K562 (cell line): ENCODE data around the gene ATXN7L2. TPM values are rescaled to one million over a fixed set of nuclear protein-coding genes. Genes with fewer than 3 reads are reported as not detected.

Experiments used
- CAMTA2 ChIP-seq: fragments of 250-450 bp; sonication (Bioruptor Pico); conservative IDR thresholded peaks from 2 replicates; pipeline ENCODE4 v1.5.1; 2022
- CLOCK ChIP-seq: fragments of 250-450 bp; sonication (Bioruptor Pico); IDR thresholded peaks from 2 replicates; pipeline ENCODE4 v1.4.0; 2020; ENCODE audit warnings: mild to moderate bottlenecking, moderate library complexity, borderline replicate concordance
- CTBP1 ChIP-seq: fragments of 450-650 bp; IDR thresholded peaks from 2 replicates; pipeline ENCODE4 v1.6.1; 2016; ENCODE audit warnings: borderline replicate concordance
- ETS1 ChIP-seq: conservative IDR thresholded peaks from 2 replicates; pipeline ENCODE4 v1.6.1; 2011; ENCODE audit warnings: low read depth, mild to moderate bottlenecking, low read length; ENCODE audit not compliant: control insufficient read depth
- ETV6 ChIP-seq, 3 experiments: fragments of 150-350 bp in 1 of 3; sonication (generic) in 1 of 3; formaldehyde crosslinking in 1 of 3; IDR thresholded peaks; 2 replicates each; pipeline versions ENCODE4 v1.6.1 to v1.8.0; 2014 to 2022; ENCODE audit warnings: borderline replicate concordance in 2 of 3, low read depth in 2 of 3, antibody characterized with exemption in 1 of 3, low read length in 1 of 3, mild to moderate bottlenecking in 1 of 3, missing genetic modification reagents in 1 of 3
- IRF2 ChIP-seq: sonication (generic); formaldehyde crosslinking; IDR thresholded peaks from 2 replicates; pipeline ENCODE4 v1.8.1; 2022; ENCODE audit warnings: mild to moderate bottlenecking, missing genetic modification reagents
- MCM2 ChIP-seq: fragments of 450-650 bp; IDR thresholded peaks from 2 replicates; pipeline ENCODE4 v1.6.1; 2017; ENCODE audit warnings: low read depth, mild to moderate bottlenecking
- PKNOX1 ChIP-seq: fragments of 450-650 bp; IDR thresholded peaks from 2 replicates; pipeline ENCODE4 v1.6.1; 2016
- PML ChIP-seq: IDR thresholded peaks from 2 replicates; pipeline ENCODE4 v1.6.1; 2012; ENCODE audit warnings: low read length, inconsistent platforms
- ZFP1 ChIP-seq: fragments of 450-650 bp; formaldehyde crosslinking; IDR thresholded peaks from 2 replicates; pipeline ENCODE4 v1.4.0; 2020; ENCODE audit warnings: mild to moderate bottlenecking, mixed read lengths
- ZNF184 ChIP-seq: sonication (generic); formaldehyde crosslinking; IDR thresholded peaks from 2 replicates; pipeline ENCODE4 v1.5.0; 2020; ENCODE audit warnings: missing genetic modification reagents
- ZNF449 ChIP-seq: fragments of 250-450 bp; sonication (Bioruptor Pico); IDR thresholded peaks from 2 replicates; pipeline ENCODE4 v1.8.0; 2022; ENCODE audit warnings: moderate library complexity, mild to moderate bottlenecking, inconsistent platforms
- polyA plus RNA-seq, 8 experiments: library from polyadenylated mRNA; depleted of rRNA in 4 of 8; stranded (reverse) in 5 of 8; unstranded in 3 of 8; fragments of >200 nt; fragmentation: Nextera tagmentation in 2 of 8; fragmentation: Illumina TruSeq in 1 of 8; extraction: Ambion mirVana in 2 of 8; extraction: Trizol in 1 of 8; gene quantifications; 2 replicates each; pipeline versions ENCODE4 v1.2.1 to v1.2.3, GENCODE V29; 2011 to 2014; ENCODE audit warnings: inconsistent platforms in 1 of 8, missing spikeins in 1 of 8
- total RNA-seq, 7 experiments: library from RNA; depleted of rRNA in 6 of 7; stranded (reverse); fragments of >200 nt in 6 of 7; fragmentation: Illumina TruSeq in 2 of 7; extraction: Trizol in 2 of 7; gene quantifications; 2 replicates each; pipeline versions ENCODE4 v1.2.1 to v1.2.3, GENCODE V29; 2011 to 2021; ENCODE audit warnings: low replicate concordance in 1 of 7

ATXN7L2 gene
- total and polyA plus RNA-seq, 9 of the 15 experiments (the other 6 are each of a cell fraction or from before 2014, with no cell fraction given), result 0.21 to 10.4 (median 5.8) TPM

DNA sequence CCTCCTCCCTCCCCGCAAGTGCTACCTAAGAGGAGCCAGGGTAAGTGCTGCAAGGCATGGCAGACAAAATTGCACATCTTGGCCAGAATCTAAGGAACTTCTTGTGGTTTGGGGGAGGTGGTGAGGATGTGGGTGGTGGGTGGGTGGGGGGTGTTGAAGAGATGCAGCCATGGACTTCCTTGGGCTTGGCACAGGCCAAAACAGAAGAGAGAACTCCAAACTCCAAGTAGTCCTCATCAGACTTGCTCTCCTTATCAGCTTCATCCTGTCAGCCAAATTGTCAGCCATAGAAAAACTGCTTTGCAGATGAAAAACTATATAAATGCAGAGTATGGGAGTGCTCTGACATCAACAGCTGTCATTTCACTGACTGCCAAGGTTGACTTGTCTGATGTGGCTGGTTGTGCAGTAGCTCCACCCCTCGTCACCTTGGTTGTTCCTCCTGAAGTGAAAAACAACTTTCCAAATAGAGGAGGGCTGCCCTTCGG, 18.7 kb downstream of the ATXN7L2 start (continued):
- TF ChIP-seq ETS1, result no peak
- peak; percentile 76 for TF ChIP-seq PKNOX1
- TF ChIP-seq ZNF449 (CRISPR knock-in tag), result no peak
- TF ChIP-seq CAMTA2 (CRISPR knock-in tag), result no peak
- TF ChIP-seq ZNF184 (CRISPR knock-in tag), result no peak
- no peak for TF ChIP-seq PML
- TF ChIP-seq IRF2 (CRISPR knock-in tag), result no peak
- no peak for TF ChIP-seq MCM2
- no peak for TF ChIP-seq ZFP1 (CRISPR knock-in tag)
- no peak for TF ChIP-seq ETV6 (IDR thresholded peaks at IDR 0.05; ENCODE audit: borderline replicate concordance in 1 of 2, low read depth in 2 of 2, low read length in 1 of 2)
- TF ChIP-seq ETV6 (CRISPR knock-in tag; IDR thresholded peaks at IDR 0.05; ENCODE audit: borderline replicate concordance), result no peak
- no peak for TF ChIP-seq CLOCK (CRISPR knock-in tag)
- no peak for TF ChIP-seq CTBP1
